HepG2 (cell line): ENCODE measurements around the gene MAGED2. TPM values are rescaled to one million over a fixed set of nuclear protein-coding genes. Genes with fewer than 3 reads are reported as not detected.

Experiments
- BHLHE40 ChIP-seq: IDR thresholded peaks from 2 replicates; pipeline ENCODE4 v1.6.1; 2011; ENCODE audit warnings: low read length, improper control_type of control experiment
- CREM ChIP-seq, 2 experiments: sonication (generic) in 1 of 2; formaldehyde crosslinking in 1 of 2; IDR thresholded peaks; 2 replicates each; pipeline versions ENCODE4 v1.4.0 to v1.6.1; 2016 to 2020; ENCODE audit warnings: antibody characterized with exemption in 1 of 2, mild to moderate bottlenecking in 1 of 2, missing genetic modification reagents in 1 of 2
- DPF2 ChIP-seq: sonication (generic); formaldehyde crosslinking; IDR thresholded peaks from 2 replicates; pipeline ENCODE4 v1.4.0; 2020; ENCODE audit warnings: mild to moderate bottlenecking, low read depth, missing genetic modification reagents, borderline replicate concordance
- ELF4 ChIP-seq: sonication (generic); formaldehyde crosslinking; IDR thresholded peaks from 2 replicates; pipeline ENCODE4 v1.5.0; 2020; ENCODE audit warnings: missing genetic modification reagents, mild to moderate bottlenecking, moderate library complexity, borderline replicate concordance
- KLF11 ChIP-seq: IDR thresholded peaks from 2 replicates; pipeline ENCODE4 v1.6.1; 2016; ENCODE audit warnings: missing compliant biosample characterization
- MXD4 ChIP-seq: IDR thresholded peaks from 2 replicates; pipeline ENCODE4 v1.6.1; 2016; ENCODE audit warnings: mild to moderate bottlenecking, missing biosample characterization, missing genetic modification reagents
- MZF1 ChIP-seq: sonication (generic); formaldehyde crosslinking; IDR thresholded peaks from 2 replicates; pipeline ENCODE4 v1.8.1; 2023; ENCODE audit warnings: mild to moderate bottlenecking, missing genetic modification reagents, borderline replicate concordance
- PHF20 ChIP-seq: sonication (generic); formaldehyde crosslinking; IDR thresholded peaks from 2 replicates; pipeline ENCODE4 v1.5.0; 2020; ENCODE audit warnings: mild to moderate bottlenecking, missing genetic modification reagents
- SALL1 ChIP-seq: sonication (generic); formaldehyde crosslinking; IDR thresholded peaks from 2 replicates; pipeline ENCODE4 v1.8.0; 2022; ENCODE audit warnings: mild to moderate bottlenecking, missing genetic modification reagents
- SP4 ChIP-seq: sonication (generic); formaldehyde crosslinking; IDR thresholded peaks from 2 replicates; pipeline ENCODE4 v1.8.1; 2023; ENCODE audit warnings: mild to moderate bottlenecking, missing genetic modification reagents
- TCF12 ChIP-seq, 2 experiments: fragments of 450-650 bp in 1 of 2; sonication (generic) in 1 of 2; formaldehyde crosslinking in 1 of 2; IDR thresholded peaks; 2 replicates each; pipeline versions ENCODE4 v1.6.1 to v1.8.0; 2017 to 2022; ENCODE audit warnings: antibody characterized with exemption in 1 of 2, mild to moderate bottlenecking in 1 of 2, missing genetic modification reagents in 1 of 2, moderate library complexity in 1 of 2
- WIZ ChIP-seq: sonication (generic); formaldehyde crosslinking; IDR thresholded peaks from 2 replicates; pipeline ENCODE4 v1.5.1; 2020; ENCODE audit warnings: mild to moderate bottlenecking, missing genetic modification reagents
- ZFY ChIP-seq: sonication (generic); formaldehyde crosslinking; IDR thresholded peaks from 2 replicates; pipeline ENCODE4 v1.4.0; 2020; ENCODE audit warnings: missing genetic modification reagents
- ZNF614 ChIP-seq: IDR thresholded peaks from 2 replicates; pipeline ENCODE4 v1.6.1; 2018; ENCODE audit warnings: missing biosample characterization, missing genetic modification reagents, inconsistent platforms, borderline replicate concordance
- ZNF766 ChIP-seq: sonication (generic); formaldehyde crosslinking; IDR thresholded peaks from 2 replicates; pipeline ENCODE4 v1.5.0; 2020; ENCODE audit warnings: missing genetic modification reagents, borderline replicate concordance
- ZNF790 ChIP-seq: sonication (generic); formaldehyde crosslinking; IDR thresholded peaks from 2 replicates; pipeline ENCODE4 v1.8.0; 2022; ENCODE audit warnings: missing genetic modification reagents, mild to moderate bottlenecking, borderline replicate concordance
- ZSCAN20 ChIP-seq: sonication (generic); formaldehyde crosslinking; IDR thresholded peaks from 2 replicates; pipeline ENCODE4 v1.4.0; 2020; ENCODE audit warnings: missing genetic modification reagents, mild to moderate bottlenecking, borderline replicate concordance
- ZSCAN21 ChIP-seq: sonication (generic); formaldehyde crosslinking; IDR thresholded peaks from 2 replicates; pipeline ENCODE4 v1.8.0; 2022; ENCODE audit warnings: mild to moderate bottlenecking, missing genetic modification reagents, moderate library complexity, borderline replicate concordance
- polyA plus RNA-seq, 8 experiments: library from polyadenylated mRNA; depleted of rRNA in 3 of 8; stranded (reverse) in 7 of 8; unstranded in 1 of 8; fragments of >200 nt; fragmentation: Illumina TruSeq in 4 of 8; extraction: Trizol in 4 of 8; gene quantifications; 2 replicates each; pipeline versions ENCODE4 v1.2.1 to v1.2.3, GENCODE V29; 2011 to 2016; ENCODE audit warnings: low read depth in 4 of 8, missing spikeins in 1 of 8, mixed read lengths in 1 of 8; ENCODE audit not compliant: insufficient read depth in 1 of 8
- total RNA-seq, 5 experiments: library from RNA; depleted of rRNA; stranded (reverse); fragments of >200 nt; fragmentation: Illumina TruSeq; extraction: Trizol; gene quantifications; 2 replicates each; pipeline ENCODE4 v1.2.3, GENCODE V29; 2016; ENCODE audit warnings: low read depth in 1 of 5
- TF ChIP-seq, protein P1 (sequence below): sonication (generic); IDR thresholded peaks from 2 replicates; pipeline ENCODE4 v1.6.1; 2016; ENCODE audit warnings: low read depth, borderline replicate concordance
- TF ChIP-seq, protein P2 (sequence below): sonication (generic); formaldehyde crosslinking; conservative IDR thresholded peaks from 2 replicates; pipeline ENCODE4 v1.4.0; 2020; ENCODE audit warnings: mild to moderate bottlenecking, missing genetic modification reagents, moderate library complexity
- TF ChIP-seq, protein P3 (sequence below): sonication (generic); formaldehyde crosslinking; IDR thresholded peaks from 2 replicates; pipeline ENCODE4; 2020; ENCODE audit warnings: missing genetic modification reagents, mild to moderate bottlenecking, borderline replicate concordance

The MAGED2 gene
- total and polyA plus RNA-seq, 2 of the 13 experiments (the other 11 are each of a cell fraction or from before 2014, with no cell fraction given): 142 to 153 TPM

DNA sequence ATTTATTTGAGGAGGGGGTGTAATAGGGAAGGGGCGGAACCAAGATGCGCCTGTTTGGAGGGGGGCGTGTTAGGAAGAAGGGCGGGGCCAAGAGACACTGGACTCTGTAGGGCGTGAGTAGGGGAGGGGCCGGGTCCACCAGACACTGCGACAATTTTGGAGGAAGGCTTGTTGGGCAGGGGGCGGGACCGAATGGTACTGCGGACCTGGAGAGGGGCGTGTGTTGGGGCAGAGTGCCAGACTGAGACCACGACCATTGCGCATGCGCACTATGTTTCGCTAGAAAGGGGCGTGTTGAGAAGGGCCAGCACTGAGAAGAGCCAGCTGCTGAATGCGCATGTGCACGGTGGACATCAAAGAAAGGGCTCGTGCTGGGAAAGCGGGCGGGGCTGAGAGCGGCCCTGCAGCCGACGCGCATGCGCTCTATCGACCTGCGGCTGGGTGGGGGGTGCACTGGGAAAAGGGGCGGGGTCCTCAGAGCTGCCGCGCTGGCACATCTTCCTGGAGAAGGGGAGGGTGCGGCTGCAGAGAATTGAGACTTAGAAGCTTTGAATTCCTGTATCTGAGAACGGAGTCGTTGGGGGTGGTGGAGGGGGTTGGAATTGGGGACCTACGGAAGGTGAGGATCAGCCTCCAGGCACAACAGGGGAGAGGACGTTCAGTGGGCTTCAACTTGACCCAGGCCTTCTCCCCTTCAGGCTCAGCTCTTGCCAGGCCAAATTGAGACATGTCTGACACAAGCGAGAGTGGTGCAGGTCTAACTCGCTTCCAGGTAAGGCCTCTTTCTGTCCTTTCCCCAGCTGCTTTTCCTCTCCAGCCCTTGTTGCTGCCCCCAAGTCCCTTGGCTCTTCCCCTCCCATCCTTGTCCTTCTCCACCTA, 1.3 kb downstream of the MAGED2 start (continued):
- TF ChIP-seq, protein P1, sequence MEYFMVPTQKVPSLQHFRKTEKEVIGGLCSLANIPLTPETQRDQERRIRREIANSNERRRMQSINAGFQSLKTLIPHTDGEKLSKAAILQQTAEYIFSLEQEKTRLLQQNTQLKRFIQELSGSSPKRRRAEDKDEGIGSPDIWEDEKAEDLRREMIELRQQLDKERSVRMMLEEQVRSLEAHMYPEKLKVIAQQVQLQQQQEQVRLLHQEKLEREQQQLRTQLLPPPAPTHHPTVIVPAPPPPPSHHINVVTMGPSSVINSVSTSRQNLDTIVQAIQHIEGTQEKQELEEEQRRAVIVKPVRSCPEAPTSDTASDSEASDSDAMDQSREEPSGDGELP: peak; percentile 12; the same call in 1 of the 2 replicates
- TF ChIP-seq MZF1 (CRISPR knock-in tag) (no peak), ZSCAN21 (CRISPR knock-in tag) (0 out of 2 replicates have a peak, but pooled peaks have one; percentile 26), ZNF766 (CRISPR knock-in tag) (no peak), MXD4 (CRISPR knock-in tag) (no peak), SALL1 (CRISPR knock-in tag) (peak; percentile 34; the same call in 1 of the 2 replicates), CREM (IDR thresholded peaks at IDR 0.05) (0 out of 2 replicates have a peak, but pooled peaks have one; percentile 13), CREM (CRISPR knock-in tag; IDR thresholded peaks at IDR 0.05) (no peak), ZNF614 (CRISPR knock-in tag) (0 out of 2 replicates have a peak, but pooled peaks have one; percentile 18), ZSCAN20 (no peak), KLF11 (CRISPR knock-in tag) (no peak), TCF12 (IDR thresholded peaks at IDR 0.05) (no peak), TCF12 (CRISPR knock-in tag; IDR thresholded peaks at IDR 0.05) (no peak), WIZ (CRISPR knock-in tag) (no peak), ZFY (peak; percentile 54), PHF20 (peak; percentile 30; the same call in 1 of the 2 replicates), ZNF790 (CRISPR knock-in tag) (no peak), ELF4 (CRISPR knock-in tag) (no peak), BHLHE40 (peak; percentile 93), DPF2 (CRISPR knock-in tag) (no peak), SP4 (CRISPR knock-in tag) (peak; percentile 29; the same call in 1 of the 2 replicates)
- TF ChIP-seq, protein P2, sequence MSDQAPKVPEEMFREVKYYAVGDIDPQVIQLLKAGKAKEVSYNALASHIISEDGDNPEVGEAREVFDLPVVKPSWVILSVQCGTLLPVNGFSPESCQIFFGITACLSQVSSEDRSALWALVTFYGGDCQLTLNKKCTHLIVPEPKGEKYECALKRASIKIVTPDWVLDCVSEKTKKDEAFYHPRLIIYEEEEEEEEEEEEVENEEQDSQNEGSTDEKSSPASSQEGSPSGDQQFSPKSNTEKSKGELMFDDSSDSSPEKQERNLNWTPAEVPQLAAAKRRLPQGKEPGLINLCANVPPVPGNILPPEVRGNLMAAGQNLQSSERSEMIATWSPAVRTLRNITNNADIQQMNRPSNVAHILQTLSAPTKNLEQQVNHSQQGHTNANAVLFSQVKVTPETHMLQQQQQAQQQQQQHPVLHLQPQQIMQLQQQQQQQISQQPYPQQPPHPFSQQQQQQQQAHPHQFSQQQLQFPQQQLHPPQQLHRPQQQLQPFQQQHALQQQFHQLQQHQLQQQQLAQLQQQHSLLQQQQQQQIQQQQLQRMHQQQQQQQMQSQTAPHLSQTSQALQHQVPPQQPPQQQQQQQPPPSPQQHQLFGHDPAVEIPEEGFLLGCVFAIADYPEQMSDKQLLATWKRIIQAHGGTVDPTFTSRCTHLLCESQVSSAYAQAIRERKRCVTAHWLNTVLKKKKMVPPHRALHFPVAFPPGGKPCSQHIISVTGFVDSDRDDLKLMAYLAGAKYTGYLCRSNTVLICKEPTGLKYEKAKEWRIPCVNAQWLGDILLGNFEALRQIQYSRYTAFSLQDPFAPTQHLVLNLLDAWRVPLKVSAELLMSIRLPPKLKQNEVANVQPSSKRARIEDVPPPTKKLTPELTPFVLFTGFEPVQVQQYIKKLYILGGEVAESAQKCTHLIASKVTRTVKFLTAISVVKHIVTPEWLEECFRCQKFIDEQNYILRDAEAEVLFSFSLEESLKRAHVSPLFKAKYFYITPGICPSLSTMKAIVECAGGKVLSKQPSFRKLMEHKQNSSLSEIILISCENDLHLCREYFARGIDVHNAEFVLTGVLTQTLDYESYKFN (CRISPR knock-in tag): 0 out of 2 replicates have a peak, but pooled peaks have one; percentile 19
- TF ChIP-seq, protein P3, sequence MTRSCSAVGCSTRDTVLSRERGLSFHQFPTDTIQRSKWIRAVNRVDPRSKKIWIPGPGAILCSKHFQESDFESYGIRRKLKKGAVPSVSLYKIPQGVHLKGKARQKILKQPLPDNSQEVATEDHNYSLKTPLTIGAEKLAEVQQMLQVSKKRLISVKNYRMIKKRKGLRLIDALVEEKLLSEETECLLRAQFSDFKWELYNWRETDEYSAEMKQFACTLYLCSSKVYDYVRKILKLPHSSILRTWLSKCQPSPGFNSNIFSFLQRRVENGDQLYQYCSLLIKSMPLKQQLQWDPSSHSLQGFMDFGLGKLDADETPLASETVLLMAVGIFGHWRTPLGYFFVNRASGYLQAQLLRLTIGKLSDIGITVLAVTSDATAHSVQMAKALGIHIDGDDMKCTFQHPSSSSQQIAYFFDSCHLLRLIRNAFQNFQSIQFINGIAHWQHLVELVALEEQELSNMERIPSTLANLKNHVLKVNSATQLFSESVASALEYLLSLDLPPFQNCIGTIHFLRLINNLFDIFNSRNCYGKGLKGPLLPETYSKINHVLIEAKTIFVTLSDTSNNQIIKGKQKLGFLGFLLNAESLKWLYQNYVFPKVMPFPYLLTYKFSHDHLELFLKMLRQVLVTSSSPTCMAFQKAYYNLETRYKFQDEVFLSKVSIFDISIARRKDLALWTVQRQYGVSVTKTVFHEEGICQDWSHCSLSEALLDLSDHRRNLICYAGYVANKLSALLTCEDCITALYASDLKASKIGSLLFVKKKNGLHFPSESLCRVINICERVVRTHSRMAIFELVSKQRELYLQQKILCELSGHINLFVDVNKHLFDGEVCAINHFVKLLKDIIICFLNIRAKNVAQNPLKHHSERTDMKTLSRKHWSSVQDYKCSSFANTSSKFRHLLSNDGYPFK (CRISPR knock-in tag): no peak
